GM18870 (cell line): ENCODE data around the gene RABEP2.
"Not testable (repeated sequence)": the region's sequence is repeated elsewhere in the genome, so short reads cannot be mapped to it uniquely, and the experiment has no call there.

Experiments used
- ATAC-seq: cut with Tn5 transposase; IDR thresholded peaks from one replicate; pipeline ENCODE4 v1.9.1; 2021; ENCODE audit warnings: moderate library complexity; ENCODE audit not compliant: unreplicated experiment

RABEP2 gene, protein sequence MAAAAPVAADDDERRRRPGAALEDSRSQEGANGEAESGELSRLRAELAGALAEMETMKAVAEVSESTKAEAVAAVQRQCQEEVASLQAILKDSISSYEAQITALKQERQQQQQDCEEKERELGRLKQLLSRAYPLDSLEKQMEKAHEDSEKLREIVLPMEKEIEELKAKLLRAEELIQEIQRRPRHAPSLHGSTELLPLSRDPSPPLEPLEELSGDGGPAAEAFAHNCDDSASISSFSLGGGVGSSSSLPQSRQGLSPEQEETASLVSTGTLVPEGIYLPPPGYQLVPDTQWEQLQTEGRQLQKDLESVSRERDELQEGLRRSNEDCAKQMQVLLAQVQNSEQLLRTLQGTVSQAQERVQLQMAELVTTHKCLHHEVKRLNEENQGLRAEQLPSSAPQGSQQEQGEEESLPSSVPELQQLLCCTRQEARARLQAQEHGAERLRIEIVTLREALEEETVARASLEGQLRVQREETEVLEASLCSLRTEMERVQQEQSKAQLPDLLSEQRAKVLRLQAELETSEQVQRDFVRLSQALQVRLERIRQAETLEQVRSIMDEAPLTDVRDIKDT

GRCh38 chr16:28924762-28925385 lies at the start of gene RABEP2:
TSS of gene RABEP2 (minus strand) at chr16:28925238. CDS start at chr16:28925163, 75 bp downstream.
- ATAC-seq, result peak; percentile 36

DNA sequence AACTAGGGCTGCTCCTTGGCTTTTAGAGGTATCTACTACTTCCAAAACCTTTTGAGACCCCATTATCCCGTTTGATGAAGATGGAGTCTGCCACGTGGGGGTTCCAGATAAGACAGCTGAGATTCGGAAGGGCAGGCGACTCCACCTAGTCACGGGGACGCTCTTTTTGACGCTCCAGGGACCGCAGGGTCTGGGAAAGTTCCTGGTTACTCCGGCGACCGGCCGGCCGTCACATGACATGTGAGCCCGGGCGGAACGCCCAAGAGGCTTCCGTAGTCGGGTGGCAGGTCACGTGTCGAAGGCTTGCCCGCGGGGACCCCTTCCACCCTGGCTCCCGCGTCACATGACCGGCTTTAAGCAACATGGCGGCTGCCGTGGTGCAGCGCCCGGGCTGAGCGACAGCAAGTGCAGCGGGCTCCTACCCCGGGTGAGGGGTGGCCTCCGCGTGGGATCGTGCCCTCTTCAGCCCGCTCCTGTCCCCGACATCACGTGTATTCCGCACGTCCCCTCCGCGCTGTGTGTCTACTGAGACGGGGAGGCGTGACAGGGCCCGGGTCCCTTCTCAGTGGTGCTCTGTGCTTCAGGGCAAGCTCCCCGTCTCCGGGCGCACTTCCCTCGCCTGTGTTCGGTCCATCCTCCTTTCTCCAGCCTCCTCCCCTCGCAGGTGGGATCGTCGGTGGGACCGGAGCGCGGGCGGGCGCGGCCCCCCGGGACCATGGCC lies 49.6 kb upstream of the RABEP2 start, which contains the start of gene SPNS1:
Gene SPNS1, plus strand, starts transcription at position 342 of the 721 bp plus-strand sequence. Its CDS starts 374 bp downstream, at position 716.
- ATAC-seq, result no peak

DNA sequence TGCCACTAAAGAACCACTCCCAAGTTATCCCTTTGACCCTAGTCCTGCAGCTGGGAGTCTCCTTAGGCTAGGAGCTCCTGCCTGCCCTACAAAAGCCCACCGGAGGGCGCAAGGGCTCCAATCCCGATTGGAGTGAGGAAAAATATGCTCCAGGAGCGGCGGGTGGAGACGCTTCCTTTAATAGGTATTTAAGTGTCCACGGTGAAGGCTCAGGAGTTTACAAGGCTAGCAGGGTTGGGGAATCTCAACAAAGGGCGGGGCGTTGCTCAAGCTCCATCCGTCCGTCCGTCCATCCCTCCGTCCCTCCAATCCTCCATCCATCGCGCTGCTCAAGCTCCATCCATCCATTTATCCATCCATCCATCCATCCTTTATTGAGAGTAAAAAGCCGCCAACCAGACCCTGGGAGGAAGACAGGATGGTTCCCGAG lies 49.0 kb upstream of the RABEP2 start:
- no peak for ATAC-seq

DNA sequence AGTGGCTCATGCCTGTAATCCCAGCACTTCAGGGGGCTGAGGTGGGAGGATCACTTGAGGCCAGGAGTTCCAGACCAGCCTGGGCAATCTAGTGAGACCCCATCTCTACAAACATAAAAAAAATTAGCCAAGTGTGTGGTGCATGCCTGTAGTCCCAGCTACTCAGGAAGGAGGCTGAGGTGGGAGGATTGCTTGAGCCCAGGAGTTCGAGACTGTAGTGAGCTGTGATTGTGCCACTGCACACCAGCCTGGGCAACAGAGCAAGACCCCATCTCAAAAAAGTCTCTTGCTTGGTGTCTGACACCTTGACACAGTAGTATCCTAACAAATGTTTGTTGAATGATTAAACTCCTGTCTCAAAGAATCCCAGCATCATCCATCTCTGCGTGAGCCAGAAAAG lies 44.7 kb upstream of the RABEP2 start:
- ATAC-seq, result not testable (repeated sequence)

DNA sequence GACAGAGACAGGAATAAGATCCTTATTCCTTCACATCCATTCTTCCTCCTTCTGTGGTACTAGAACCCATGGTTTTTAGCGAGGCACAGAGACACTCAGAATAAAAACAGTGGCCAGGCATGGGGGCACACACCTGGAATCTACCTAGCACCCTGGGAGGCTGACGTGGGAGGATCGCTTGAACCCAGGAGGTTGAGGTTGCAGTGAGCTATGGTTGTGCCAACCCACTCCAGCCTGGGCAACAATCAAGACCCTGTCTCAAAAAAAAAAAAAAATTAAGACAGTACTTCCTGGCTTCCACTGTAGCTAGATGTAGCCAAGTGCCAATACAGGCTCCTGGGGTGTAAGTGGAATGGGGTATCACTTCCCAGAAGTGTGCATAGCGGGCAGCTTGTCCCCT lies 42.1 kb upstream of the RABEP2 start:
- no peak for ATAC-seq

DNA sequence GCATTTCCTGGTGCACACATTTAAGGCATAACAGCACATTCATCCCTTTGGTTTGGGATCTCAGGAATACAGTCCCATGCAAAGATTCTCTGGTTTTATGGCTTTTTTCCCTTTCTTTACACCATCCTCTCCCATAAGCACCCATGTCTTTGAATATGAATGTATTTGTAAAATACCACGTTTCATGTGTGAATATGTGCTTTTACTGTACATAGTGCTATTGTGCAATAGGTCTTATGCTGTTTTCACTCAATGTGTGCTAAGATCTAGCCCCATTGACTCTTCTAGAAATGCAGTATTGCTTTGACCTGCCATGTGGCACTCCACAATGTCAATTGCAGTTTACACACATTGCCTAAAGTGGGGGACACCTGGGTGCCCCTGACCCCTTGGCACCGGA lies 39.5 kb upstream of the RABEP2 start:
- no peak for ATAC-seq

- ATAC-seq, result no peak
Measured at GRCh38 chr16:28964072-28964471, 39.0 kb upstream of the RABEP2 start.

GRCh38 chr16:28958836-28959235 lies 33.8 kb upstream of the RABEP2 start:
- no peak for ATAC-seq

DNA sequence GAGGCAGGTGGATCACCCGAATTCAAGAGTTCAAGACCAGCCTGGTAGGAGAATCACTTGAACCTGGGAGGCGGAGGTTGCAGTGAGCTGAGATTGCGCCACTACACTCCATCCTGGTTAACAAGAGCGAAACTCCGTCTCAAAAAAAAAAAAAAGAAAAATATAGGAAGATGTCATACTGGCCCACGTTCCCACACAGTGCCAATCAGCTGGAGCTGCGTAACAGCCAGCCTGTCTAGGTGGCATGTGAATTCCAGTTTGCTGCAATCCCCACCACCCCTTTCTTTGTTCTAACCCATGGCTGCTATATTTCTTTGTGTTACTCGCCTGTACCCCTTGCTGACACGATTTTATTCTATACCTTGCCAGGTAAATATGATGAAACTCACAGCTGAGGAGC lies 33.2 kb upstream of the RABEP2 start:
- no peak for ATAC-seq

DNA sequence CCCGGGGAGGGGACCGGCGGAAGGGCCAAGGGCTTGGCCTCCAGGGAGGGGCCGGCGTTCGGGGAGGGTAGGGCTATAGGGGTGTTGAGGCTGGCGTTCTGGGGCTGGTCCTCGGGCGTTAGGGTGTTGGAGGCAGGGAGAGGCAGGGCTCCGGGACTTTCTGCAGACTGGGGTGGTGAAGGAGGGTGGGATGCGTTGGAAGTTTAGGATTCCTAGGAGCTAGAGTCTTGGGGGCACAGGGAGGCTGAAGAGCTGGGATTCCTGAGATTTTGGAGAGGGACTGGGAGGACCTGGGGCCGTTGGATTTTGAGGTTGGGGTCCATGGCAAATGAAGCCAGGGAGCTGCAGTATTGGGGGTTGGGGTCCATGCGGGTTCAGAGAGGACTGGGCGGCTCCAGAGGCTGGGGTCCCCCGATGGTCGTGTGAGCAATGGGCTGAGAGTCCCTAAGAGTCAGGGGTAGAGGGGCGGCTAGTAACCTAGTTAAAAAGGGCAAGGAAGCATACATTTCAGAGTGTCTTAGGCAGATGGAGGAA lies 26.4 kb upstream of the RABEP2 start:
- no peak for ATAC-seq

DNA sequence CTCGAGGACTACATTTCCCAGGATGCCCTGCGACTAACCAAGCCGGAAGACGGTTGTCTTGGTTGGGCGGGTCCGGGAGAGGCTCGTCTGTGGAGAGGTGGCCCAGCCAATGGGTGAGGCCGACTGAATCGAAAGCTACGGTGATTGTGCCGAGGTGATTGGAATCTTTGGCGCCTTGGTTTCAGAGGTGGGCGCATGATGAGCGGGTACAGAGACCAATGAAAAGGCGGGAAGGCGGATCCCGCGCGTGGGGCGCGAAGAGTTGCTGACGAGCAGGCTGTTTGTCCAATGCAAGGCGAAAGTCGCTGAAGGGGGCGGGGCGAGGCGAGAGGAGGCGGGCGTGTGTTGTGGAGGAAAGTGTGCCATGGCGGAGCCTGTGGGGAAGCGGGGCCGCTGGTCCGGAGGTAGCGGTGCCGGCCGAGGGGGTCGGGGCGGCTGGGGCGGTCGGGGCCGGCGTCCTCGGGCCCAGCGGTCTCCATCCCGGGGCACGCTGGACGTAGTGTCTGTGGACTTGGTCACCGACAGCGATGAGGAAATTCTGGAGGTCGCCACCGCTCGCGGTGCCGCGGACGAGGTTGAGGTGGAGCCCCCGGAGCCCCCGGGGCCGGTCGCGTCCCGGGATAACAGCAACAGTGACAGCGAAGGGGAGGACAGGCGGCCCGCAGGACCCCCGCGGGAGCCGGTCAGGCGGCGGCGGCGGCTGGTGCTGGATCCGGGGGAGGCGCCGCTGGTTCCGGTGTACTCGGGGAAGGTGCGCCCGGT lies 25.8 kb upstream of the RABEP2 start, which contains the start of gene NFATC2IP:
Gene NFATC2IP, plus strand, starts transcription at position 290 of the 762 bp plus-strand sequence. Its CDS starts 75 bp downstream, at position 365.
- peak; percentile 92 for ATAC-seq

- ATAC-seq, result no peak
Measured at GRCh38 chr16:28946681-28947080, 21.6 kb upstream of the RABEP2 start.

DNA sequence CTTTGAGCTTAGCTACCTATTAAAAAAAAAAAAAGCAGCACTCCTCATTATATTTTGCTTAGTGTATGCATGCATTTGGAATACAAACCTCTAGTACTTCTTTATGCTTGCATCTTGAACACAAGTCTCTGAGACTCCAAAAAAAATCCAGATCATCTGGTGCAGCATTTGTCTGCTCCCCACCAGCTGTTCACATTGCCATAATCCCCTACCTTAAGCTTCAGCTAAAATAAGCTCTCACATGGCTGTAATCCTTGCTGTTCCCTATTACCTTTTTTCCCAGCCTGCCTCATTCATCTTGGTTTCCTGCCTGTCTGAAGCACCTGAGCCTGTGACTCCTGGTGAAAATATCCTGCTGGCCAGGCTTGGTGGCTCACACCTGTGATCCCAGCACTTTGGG lies 18.2 kb upstream of the RABEP2 start:
- ATAC-seq, result no peak

DNA sequence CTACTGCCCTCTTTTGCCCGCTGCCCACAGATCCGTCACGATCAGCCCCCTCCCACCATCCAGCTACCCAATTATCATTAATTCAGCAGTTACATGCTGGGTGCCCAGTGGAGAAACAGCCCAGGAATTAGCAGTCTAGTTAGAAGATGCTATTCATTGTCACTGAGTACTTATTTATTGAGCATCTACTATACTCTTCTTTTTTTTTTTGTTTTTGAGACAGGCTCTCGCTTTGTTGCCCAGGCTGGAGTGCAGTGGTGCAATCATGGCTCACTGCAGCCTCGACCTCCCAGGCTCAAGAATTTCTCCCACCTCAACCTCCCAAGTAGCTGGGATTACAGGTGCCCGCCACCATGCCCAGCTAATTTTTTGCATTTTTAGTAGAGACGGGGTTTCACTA lies 14.8 kb upstream of the RABEP2 start:
- not testable (repeated sequence) for ATAC-seq

GRCh38 chr16:28938721-28939120 lies 13.7 kb upstream of the RABEP2 start:
- no peak for ATAC-seq

DNA sequence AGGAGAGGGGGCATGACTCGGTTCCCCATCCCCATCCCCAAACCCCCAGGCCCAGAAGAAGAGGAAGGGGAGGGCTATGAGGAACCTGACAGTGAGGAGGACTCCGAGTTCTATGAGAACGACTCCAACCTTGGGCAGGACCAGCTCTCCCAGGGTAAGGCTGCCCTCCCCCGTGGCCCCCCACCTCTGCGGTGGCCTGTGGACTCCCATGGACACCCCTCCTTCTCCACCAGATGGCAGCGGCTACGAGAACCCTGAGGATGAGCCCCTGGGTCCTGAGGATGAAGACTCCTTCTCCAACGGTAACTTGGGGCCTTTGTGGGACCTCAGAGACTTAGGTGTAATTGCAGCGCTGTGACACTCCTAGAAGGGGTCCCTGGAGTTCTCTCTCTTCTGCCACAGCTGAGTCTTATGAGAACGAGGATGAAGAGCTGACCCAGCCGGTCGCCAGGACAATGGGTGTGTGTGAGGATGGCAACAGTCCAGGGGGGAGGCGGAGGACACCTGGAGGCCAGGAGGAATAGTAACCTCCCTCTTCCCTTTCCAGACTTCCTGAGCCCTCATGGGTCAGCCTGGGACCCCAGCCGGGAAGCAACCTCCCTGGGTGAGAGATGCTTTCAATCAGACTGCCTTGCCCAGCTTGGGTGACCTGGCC lies 12.3 kb upstream of the RABEP2 start:
- ATAC-seq, result no peak

- ATAC-seq, result no peak
Measured at GRCh38 chr16:28936784-28937155, 11.7 kb upstream of the RABEP2 start.

DNA sequence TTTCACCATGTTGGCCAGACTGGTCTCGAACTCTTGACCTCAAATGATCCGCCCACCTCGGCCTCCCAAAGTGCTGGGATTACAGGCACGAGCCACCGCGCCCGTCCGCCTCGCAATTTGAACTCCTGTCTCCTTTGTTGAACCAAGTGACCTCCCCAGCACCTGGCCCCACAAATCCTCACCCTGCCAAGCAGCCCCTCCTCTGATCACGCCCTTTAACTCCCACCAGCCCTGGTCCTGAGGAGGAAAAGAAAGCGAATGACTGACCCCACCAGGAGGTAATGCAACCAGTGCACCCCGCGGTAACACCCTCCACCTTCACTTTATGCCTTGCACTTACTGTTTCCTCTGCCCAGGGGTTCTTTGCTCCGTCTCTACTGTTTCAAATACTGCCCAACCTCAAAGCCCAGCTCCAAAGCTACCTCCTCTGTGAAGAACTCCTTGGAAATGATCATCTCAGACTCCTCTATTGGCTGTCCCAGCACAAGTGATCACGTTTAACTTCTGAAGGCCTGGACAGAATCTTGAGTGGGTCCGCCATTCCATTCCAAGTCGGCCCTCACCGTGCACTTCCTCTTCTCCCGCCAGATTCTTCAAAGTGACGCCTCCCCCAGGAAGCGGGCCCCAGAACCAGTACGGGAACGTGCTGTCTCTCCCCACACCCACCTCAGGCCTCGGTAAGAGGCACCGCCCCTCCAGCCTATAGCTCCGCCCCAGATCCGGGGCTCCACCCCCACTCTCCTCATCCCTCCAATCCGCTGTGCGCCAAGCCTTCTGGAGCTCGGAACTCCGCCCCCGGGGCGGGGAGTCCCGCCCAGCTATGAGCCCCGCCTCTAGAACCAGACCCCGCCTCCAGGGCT lies 11.1 kb upstream of the RABEP2 start:
- ATAC-seq, result no peak

DNA sequence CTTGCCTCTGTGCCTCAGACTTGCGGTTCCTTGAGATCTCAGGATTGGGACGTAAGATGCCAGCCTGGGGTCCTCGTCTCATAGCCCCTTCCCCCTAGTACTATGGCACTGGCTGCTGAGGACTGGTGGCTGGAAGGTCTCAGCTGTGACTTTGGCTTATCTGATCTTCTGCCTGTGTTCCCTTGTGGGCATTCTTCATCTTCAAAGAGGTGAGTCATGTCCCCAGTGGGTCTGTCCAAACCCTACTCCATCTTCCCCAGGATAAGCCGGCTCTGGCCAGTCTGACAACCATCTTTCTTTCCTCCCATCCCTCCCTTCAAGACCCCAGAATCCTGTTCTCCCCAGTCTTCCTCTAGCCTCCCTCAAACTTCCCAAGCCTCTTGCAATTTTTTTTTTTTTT lies 10.3 kb upstream of the RABEP2 start:
- ATAC-seq, result no peak
